Measurements from ENCODE around the gene SELENOO. TPM values are rescaled to one million over a fixed set of nuclear protein-coding genes. Genes with fewer than 3 reads are reported as not detected.

Gene SELENOO
- total RNA-seq, 1 donor: 15.5 TPM

GRCh38 chr22:50219800-50220602 lies 19.2 kb downstream of the SELENOO start:
- no peak overlapping the region for H3K4me3 ChIP-seq (ENCODE audit: low read depth, low read length)
- no peak for TF ChIP-seq CTCF (IDR thresholded peaks at IDR 0.05; ENCODE audit: insufficient read depth, low read length)

GRCh38 chr22:50220603-50221409 lies 20.0 kb downstream of the SELENOO start:
- H3K4me3 ChIP-seq (ENCODE audit: low read depth, low read length): no peak overlapping the region
- TF ChIP-seq CTCF (IDR thresholded peaks at IDR 0.05; ENCODE audit: insufficient read depth, low read length): no peak
- DNase-seq (ENCODE audit: low read depth): no peak

More at GRCh38 chr22:50219800-50220602, 19.2 kb downstream of the SELENOO start:
- no peak for DNase-seq (ENCODE audit: low read depth)

DNA sequence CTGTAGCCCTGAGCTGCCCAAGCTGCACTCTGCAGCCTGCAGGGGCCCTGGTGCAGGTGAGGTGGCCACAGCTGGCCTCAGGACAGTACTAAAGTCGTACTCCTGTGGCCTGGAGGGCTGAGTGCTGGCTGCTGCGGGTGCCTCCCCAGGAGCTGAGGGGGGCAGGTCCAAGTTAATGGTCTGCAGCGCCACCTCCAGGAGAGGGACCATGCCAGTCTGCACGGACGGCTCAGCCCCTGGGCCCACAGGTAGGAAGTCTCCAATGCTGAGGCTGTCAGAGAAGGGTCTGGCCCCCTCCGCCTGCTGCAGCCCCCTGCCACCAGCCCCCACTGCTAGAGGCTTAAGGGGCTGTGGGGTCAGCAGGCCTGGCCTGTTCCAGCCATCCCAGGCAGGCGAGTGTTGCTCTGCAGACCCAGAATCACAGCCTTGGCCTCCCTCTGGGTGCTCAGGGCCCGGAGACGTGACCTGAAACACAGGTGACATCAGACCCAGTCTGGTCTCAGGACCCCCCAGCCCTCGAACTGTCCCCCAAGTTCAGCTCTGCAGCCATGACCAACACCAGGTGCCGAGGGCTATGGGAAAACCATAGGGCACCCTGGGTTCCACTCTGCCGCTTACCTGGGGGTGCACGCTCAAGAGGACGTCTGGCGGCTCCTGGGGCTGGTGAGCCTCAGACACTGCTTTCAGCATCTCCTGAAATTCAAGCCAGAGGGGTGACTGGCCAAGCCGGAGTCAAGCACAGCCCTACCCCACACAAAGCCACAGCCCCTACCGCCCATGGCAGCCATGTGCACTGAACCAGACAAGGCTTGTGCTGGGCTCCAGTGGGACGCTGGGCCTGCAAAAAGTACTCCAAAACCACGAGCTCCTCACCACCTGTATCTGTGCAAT lies 20.8 kb downstream of the SELENOO start:
- DNase-seq (ENCODE audit: low read depth): no peak
- no peak for TF ChIP-seq CTCF (IDR thresholded peaks at IDR 0.05; ENCODE audit: insufficient read depth, low read length)
- H3K4me3 ChIP-seq (ENCODE audit: low read depth, low read length): no peak overlapping the region

DNA sequence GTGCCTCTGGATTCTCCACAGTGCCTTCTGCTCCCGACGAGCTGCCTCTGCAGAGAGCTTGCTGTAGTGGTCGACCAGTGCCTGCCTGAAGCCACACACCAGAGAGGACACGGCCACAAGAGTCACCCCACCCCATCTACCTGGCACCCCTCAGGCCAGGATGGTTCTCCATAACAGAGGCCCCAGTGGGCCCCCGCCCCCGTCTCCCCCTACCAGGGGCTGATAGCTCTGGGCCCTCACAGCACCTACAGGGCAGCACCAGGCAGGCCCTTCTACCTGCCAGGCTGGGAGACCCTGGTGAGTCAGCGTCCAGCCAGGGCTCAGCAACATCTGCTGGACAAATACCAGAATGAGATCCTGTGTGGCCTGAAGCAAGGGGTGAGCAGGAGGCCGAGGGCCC lies 21.7 kb downstream of the SELENOO start:
- no peak for DNase-seq (ENCODE audit: low read depth)
- TF ChIP-seq CTCF (IDR thresholded peaks at IDR 0.05; ENCODE audit: insufficient read depth, low read length): no peak
- no peak overlapping the region for H3K4me3 ChIP-seq (ENCODE audit: low read depth, low read length)

GRCh38 chr22:50224071-50224470 lies 23.3 kb downstream of the SELENOO start:
- no peak for TF ChIP-seq CTCF (IDR thresholded peaks at IDR 0.05; ENCODE audit: insufficient read depth, low read length)
- H3K4me3 ChIP-seq (ENCODE audit: low read depth, low read length): no peak overlapping the region
- DNase-seq (ENCODE audit: low read depth): no peak

DNA sequence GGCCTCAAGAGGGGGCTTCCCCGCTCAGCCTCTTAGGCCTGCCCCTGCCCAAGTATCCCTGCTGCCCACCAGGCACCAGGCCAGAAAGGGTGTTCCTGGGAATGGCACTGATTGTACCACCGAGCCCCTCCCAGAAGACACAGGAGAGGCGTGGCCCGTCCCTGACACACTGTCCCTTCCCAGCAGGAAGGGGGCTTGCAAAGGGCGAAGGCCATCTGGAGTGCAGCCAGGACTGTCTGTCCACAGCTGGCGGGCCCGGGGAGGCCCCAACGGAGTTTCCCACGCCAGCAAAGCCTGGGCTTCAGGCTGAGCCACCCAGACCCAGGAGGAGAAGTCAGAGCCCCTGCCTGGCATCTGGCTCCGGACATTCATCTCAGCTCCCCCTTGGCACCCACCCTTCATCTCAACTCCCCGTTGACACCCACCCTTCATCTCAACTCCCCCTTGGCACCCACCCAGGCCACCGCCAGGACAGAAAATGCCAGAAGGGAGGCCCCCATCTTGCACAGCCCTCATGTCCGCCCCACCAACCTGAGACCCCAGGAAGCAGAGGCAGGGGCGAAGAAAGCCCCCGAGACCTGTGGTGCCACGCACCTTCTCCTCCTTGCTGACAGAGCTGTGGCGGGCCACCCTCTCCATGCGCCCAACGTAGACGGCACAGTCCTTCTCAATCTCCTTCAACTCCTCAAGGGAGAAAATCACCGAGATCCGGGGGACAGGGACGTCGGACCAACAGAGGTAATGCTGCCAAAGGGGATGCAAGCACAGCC lies 24.6 kb downstream of the SELENOO start:
- no peak for TF ChIP-seq CTCF (IDR thresholded peaks at IDR 0.05; ENCODE audit: insufficient read depth, low read length)
- no peak overlapping the region for H3K4me3 ChIP-seq (ENCODE audit: low read depth, low read length)
- no peak for DNase-seq (ENCODE audit: low read depth)

Measured in fibroblast of the aortic adventitia (primary cell).